ENCODE measurements around the gene CYP4F3.

Gene CYP4F3

GRCh38 chr19:15615526-15615925 lies 25.2 kb upstream of the CYP4F3 start:
- no peak overlapping the region for H3K4me2 ChIP-seq
- no peak overlapping the region for H3K4me3 ChIP-seq (IDR thresholded peaks at IDR 0.05; ENCODE audit: insufficient read depth, low read depth, low read length)
- no peak overlapping the region for H2AFZ ChIP-seq (ENCODE audit: low read depth)
- no peaks in the 10 kb centered on the region for H3K4me1 ChIP-seq (ENCODE audit: low read depth, poor library complexity, severe bottlenecking)
- TF ChIP-seq, protein P1, sequence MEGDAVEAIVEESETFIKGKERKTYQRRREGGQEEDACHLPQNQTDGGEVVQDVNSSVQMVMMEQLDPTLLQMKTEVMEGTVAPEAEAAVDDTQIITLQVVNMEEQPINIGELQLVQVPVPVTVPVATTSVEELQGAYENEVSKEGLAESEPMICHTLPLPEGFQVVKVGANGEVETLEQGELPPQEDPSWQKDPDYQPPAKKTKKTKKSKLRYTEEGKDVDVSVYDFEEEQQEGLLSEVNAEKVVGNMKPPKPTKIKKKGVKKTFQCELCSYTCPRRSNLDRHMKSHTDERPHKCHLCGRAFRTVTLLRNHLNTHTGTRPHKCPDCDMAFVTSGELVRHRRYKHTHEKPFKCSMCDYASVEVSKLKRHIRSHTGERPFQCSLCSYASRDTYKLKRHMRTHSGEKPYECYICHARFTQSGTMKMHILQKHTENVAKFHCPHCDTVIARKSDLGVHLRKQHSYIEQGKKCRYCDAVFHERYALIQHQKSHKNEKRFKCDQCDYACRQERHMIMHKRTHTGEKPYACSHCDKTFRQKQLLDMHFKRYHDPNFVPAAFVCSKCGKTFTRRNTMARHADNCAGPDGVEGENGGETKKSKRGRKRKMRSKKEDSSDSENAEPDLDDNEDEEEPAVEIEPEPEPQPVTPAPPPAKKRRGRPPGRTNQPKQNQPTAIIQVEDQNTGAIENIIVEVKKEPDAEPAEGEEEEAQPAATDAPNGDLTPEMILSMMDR (conservative IDR thresholded peaks at IDR 0.05; ENCODE audit: low read depth, low read length): no peak
- H3K27ac ChIP-seq: no peak overlapping the region
- peaks cover 8% of the 10 kb centered on the region; the same call in 1 of the 2 replicates for H3K27me3 ChIP-seq (ENCODE audit: insufficient read depth, low read depth)
- no peak overlapping the region for H3K9ac ChIP-seq
- H4K20me1 ChIP-seq (ENCODE audit: insufficient read depth): no peaks in the 10 kb centered on the region
- H3K79me2 ChIP-seq (ENCODE audit: insufficient read depth, low read depth): no peaks in the 10 kb centered on the region
- H3K36me3 ChIP-seq (ENCODE audit: insufficient read depth): no peaks in the 10 kb centered on the region

DNA sequence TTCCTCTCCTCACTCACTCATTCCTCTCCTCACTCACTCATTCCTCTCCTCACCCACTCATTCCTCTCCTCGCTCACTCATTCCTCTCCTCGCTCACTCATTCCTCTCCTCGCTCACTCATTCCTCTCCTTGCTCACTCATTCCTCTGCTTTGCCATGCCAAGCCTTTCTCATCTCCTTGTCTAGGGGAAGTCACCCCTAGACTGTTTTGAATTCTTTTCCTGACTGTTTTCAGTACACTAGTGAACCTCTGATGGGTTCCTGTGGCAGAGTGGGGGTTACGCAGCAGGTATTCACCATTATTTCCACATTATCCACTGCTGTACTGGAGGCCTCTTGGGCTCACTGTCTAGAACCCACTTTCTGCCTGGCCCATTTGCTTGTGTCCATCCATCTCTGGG lies 24.5 kb upstream of the CYP4F3 start:
- H2AFZ ChIP-seq (ENCODE audit: low read depth): no peak overlapping the region
- no peak overlapping the region for H3K27ac ChIP-seq
- H3K36me3 ChIP-seq (ENCODE audit: insufficient read depth): no peaks in the 10 kb centered on the region
- no peaks in the 10 kb centered on the region for H3K79me2 ChIP-seq (ENCODE audit: insufficient read depth, low read depth)
- no peak overlapping the region for H3K4me2 ChIP-seq
- TF ChIP-seq, protein P1 (conservative IDR thresholded peaks at IDR 0.05; ENCODE audit: low read depth, low read length): no peak
- H3K4me3 ChIP-seq (IDR thresholded peaks at IDR 0.05; ENCODE audit: insufficient read depth, low read depth, low read length): no peak overlapping the region
- no peak overlapping the region for H3K9ac ChIP-seq
- no peaks in the 10 kb centered on the region for H3K4me1 ChIP-seq (ENCODE audit: low read depth, poor library complexity, severe bottlenecking)
- H3K27me3 ChIP-seq (ENCODE audit: insufficient read depth, low read depth): peaks cover 3% of the 10 kb centered on the region; the same call in 1 of the 2 replicates
- no peaks in the 10 kb centered on the region for H4K20me1 ChIP-seq (ENCODE audit: insufficient read depth)

GRCh38 chr19:15616627-15617270 lies 23.9 kb upstream of the CYP4F3 start:
- Histone ChIP-seq H3K27me3 (ENCODE audit: insufficient read depth, low read depth) (no peaks in the 10 kb centered on the region; the same call in 1 of the 2 replicates), H3K79me2 (ENCODE audit: insufficient read depth, low read depth) (no peaks in the 10 kb centered on the region), H3K9ac (no peak overlapping the region), H3K27ac (no peak overlapping the region), H4K20me1 (ENCODE audit: insufficient read depth) (no peaks in the 10 kb centered on the region), H3K36me3 (ENCODE audit: insufficient read depth) (no peaks in the 10 kb centered on the region), H3K4me1 (ENCODE audit: low read depth, poor library complexity, severe bottlenecking) (no peaks in the 10 kb centered on the region), H3K4me3 (IDR thresholded peaks at IDR 0.05; ENCODE audit: insufficient read depth, low read depth, low read length) (no peak overlapping the region), H2AFZ (ENCODE audit: low read depth) (no peak overlapping the region), H3K4me2 (no peak overlapping the region)
- TF ChIP-seq, protein P1 (conservative IDR thresholded peaks at IDR 0.05; ENCODE audit: low read depth, low read length): no peak

DNA sequence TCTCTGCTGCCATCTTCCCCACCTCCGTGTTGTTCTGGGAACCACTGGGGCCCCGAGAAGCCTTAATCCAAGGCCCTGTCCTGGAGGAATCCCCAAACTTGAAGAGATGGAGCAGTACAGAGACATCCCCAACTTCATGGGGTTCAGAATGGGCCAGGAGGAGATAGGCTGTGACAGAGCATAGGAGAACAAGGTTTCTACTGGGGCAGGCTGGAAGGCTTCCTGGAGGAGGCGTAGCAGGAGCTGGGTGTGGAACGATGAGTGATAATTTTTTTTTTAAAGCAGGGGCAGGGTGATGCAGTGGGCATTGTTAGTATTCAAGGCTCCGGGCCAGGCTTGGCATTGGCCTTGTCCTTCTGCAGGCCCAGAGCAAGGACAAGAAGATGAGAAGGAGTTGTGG lies 22.4 kb upstream of the CYP4F3 start:
- no peak overlapping the region for H3K4me2 ChIP-seq
- H4K20me1 ChIP-seq (ENCODE audit: insufficient read depth): no peaks in the 10 kb centered on the region
- H3K36me3 ChIP-seq (ENCODE audit: insufficient read depth): no peaks in the 10 kb centered on the region
- no peak overlapping the region for H3K27ac ChIP-seq
- no peak overlapping the region for H2AFZ ChIP-seq (ENCODE audit: low read depth)
- no peaks in the 10 kb centered on the region for H3K79me2 ChIP-seq (ENCODE audit: insufficient read depth, low read depth)
- H3K27me3 ChIP-seq (ENCODE audit: insufficient read depth, low read depth): no peaks in the 10 kb centered on the region; the same call in 1 of the 2 replicates
- H3K4me1 ChIP-seq (ENCODE audit: low read depth, poor library complexity, severe bottlenecking): no peaks in the 10 kb centered on the region
- H3K4me3 ChIP-seq (IDR thresholded peaks at IDR 0.05; ENCODE audit: insufficient read depth, low read depth, low read length): no peak overlapping the region
- H3K9ac ChIP-seq: no peak overlapping the region
- TF ChIP-seq, protein P1 (conservative IDR thresholded peaks at IDR 0.05; ENCODE audit: low read depth, low read length): no peak

Data from KMS-11 (cell line).